Esophagus squamous epithelium (tissue), 4 donors: ENCODE results near the gene LRRN4.

Experiments used
- POLR2A ChIP-seq, 4 donors: fragments of 450-650 bp; IDR thresholded peaks; one replicate each; pipeline ENCODE4 v1.6.1; 2017; ENCODE audit warnings: antibody characterized with exemption in 4 of 4, mild to moderate bottlenecking in 4 of 4, moderate library complexity in 3 of 4
- TF ChIP-seq, protein P1 (sequence below), 6 experiments: fragments of 450-650 bp in 4 of 6; fragments of 200-600 bp in 2 of 6; sonication (generic) in 2 of 6; IDR thresholded peaks; one replicate each; pipeline ENCODE4 v1.5.1; 2016 to 2019; ENCODE audit warnings: antibody characterized with exemption in 6 of 6, mild to moderate bottlenecking in 4 of 6, moderate library complexity in 4 of 6

DNA sequence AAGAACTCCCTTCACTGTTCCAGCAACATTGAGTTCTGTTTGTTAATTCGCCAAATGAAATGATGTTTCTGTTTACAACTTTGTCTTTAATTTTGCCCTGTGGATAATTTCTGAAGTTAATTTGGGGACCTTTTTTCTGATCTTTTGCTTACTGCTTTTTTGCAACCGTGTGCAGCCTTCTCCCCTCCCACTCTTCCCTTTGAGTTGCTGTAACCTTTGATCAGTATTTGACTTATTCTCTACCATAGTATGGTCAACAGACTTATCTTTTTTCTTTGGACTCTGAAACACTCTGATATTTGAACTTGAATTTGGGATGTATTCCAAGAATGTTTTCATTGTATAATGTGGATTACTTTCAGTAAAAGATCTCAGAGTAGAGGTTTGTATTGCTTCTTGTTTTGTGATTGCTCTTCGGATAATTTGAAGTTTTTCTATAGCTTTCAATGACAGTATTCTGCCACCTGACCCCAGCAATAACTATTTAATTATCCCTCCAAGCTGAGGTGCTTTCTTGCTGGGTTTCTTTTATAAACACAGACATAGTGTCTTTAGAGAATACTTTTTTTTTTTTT, 46.2 kb downstream of the LRRN4 start:
- TF ChIP-seq POLR2A (IDR thresholded peaks at IDR 0.05) = no peak
- TF ChIP-seq, protein P1, sequence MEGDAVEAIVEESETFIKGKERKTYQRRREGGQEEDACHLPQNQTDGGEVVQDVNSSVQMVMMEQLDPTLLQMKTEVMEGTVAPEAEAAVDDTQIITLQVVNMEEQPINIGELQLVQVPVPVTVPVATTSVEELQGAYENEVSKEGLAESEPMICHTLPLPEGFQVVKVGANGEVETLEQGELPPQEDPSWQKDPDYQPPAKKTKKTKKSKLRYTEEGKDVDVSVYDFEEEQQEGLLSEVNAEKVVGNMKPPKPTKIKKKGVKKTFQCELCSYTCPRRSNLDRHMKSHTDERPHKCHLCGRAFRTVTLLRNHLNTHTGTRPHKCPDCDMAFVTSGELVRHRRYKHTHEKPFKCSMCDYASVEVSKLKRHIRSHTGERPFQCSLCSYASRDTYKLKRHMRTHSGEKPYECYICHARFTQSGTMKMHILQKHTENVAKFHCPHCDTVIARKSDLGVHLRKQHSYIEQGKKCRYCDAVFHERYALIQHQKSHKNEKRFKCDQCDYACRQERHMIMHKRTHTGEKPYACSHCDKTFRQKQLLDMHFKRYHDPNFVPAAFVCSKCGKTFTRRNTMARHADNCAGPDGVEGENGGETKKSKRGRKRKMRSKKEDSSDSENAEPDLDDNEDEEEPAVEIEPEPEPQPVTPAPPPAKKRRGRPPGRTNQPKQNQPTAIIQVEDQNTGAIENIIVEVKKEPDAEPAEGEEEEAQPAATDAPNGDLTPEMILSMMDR (IDR thresholded peaks at IDR 0.05) = no peak
